ENCODE results near the gene ASPDH.

The ASPDH gene

GRCh38 chr19:50465986-50466705 lies 47.6 kb downstream of the ASPDH start:
- TF ChIP-seq CTCF (conservative IDR thresholded peaks at IDR 0.05; ENCODE audit: low read depth, low read length): peak; percentile 32
- DNase-seq (ENCODE audit: low read depth): no peak
- no peak overlapping the region for H3K4me3 ChIP-seq (ENCODE audit: low read depth, low read length)

DNA sequence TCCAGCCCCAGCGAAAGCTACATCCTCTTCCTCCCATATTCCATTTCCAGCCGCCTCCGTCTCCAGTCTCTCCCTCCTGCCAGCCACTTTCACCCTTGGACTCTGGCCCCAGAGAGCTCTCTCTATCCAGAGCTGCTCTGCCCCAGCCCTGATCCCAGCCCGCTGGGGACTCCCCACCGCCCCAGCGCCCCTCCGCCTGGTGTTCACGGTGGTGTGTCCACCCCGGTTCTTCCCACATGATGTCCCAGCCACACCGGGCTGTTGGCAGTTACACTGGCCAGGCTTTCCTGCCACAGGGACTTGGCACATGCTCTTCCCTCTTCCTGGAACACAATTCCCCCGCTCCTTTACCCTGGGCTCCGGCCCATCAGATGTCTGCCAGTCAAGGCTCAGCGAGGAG lies 48.7 kb downstream of the ASPDH start:
- no peak for DNase-seq (ENCODE audit: low read depth)
- H3K4me3 ChIP-seq (ENCODE audit: low read depth, low read length): no peak overlapping the region
- TF ChIP-seq CTCF (conservative IDR thresholded peaks at IDR 0.05; ENCODE audit: low read depth, low read length): no peak

DNA sequence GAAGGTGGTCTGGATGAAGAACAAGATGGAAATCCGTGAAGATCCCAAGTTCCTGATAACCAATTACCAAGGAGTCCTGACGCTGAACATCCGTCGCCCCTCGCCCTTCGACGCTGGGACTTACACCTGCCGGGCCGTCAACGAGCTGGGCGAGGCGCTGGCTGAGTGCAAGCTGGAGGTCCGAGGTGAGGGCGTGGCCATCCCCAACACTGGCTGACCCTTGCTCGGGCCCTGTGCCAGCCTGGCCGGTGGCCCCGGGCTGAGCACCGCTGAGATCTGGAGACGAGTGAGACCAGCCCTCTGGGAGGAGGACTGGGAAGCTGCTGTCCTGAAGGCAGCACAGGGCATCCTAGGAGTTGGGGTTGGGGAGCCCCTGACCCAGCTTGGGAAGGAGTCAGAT lies 49.4 kb downstream of the ASPDH start:
- TF ChIP-seq CTCF (conservative IDR thresholded peaks at IDR 0.05; ENCODE audit: low read depth, low read length): no peak
- no peak for DNase-seq (ENCODE audit: low read depth)
- no peak overlapping the region for H3K4me3 ChIP-seq (ENCODE audit: low read depth, low read length)

GRCh38 chr19:50462970-50463369 lies 50.7 kb downstream of the ASPDH start:
- no peak for TF ChIP-seq CTCF (conservative IDR thresholded peaks at IDR 0.05; ENCODE audit: low read depth, low read length)
- no peak overlapping the region for H3K4me3 ChIP-seq (ENCODE audit: low read depth, low read length)
- DNase-seq (ENCODE audit: low read depth): no peak

All from choroid plexus epithelial cell (primary cell).